Activated CD8-positive, alpha-beta memory T cell treated with anti-CD3 and anti-CD28 coated beads, Interleukin-2, amount 10 ng/mL, durations not matched to agents 7 days and 5 days (primary cell): ENCODE measurements around the gene RUNX2. TPM values are rescaled to one million over a fixed set of nuclear protein-coding genes. Genes with fewer than 3 reads are reported as not detected.

ENCODE experiments used
- ATAC-seq: fragments of 150-1000 bp; cut with Tn5 transposase; one replicate; pipeline ENCODE4 v1.10.0; 2021; ENCODE audit warnings: moderate library complexity
- CTCF ChIA-PET: fragments of 350-600 bp; sonication (Branson Sonifier 250); formaldehyde crosslinking; loops from one replicate; lab custom pipeline; 2021; ENCODE audit warnings: antibody characterized with exemption; lab: Charles Lee
- DNase-seq: peaks from one replicate; pipeline ENCODE4 v3.0.0-alpha.2; 2020
- H3K27ac Mint-ChIP-seq: one replicate; pipeline ENCODE4 v1.8.0; 2021; ENCODE audit warnings: mild to moderate bottlenecking, mixed read lengths
- H3K27me3 Mint-ChIP-seq: one replicate; pipeline ENCODE4 v1.8.0; 2021; ENCODE audit warnings: mixed read lengths
- H3K36me3 Mint-ChIP-seq: one replicate; pipeline ENCODE4 v1.8.0; 2021; ENCODE audit warnings: mild to moderate bottlenecking, mixed read lengths
- H3K4me1 Mint-ChIP-seq: one replicate; pipeline ENCODE4 v1.8.0; 2021; ENCODE audit warnings: mixed read lengths
- H3K4me3 Mint-ChIP-seq: one replicate; pipeline ENCODE4 v1.8.0; 2021; ENCODE audit warnings: mild to moderate bottlenecking, moderate library complexity, mixed read lengths
- H3K9me3 Mint-ChIP-seq: one replicate; pipeline ENCODE4 v1.8.0; 2022; ENCODE audit warnings: low read depth, mixed read lengths
- total RNA-seq, 2 experiments: library from RNA; stranded (reverse); gene quantifications; one replicate each; pipeline ENCODE4 v1.2.3, GENCODE V29; 2021

Gene RUNX2
- total RNA-seq, 2 experiments from 2014 or later = 9.3 to 19.9 TPM

GRCh38 chr6:45640811-45641210 lies 312.7 kb downstream of the RUNX2 start:
- CTCF ChIA-PET = no interaction called here
- Mint-ChIP-seq H3K27me3 (no peaks in the 10 kb centered on the region), H3K4me3 (no peak overlapping the region), H3K27ac (no peak overlapping the region), H3K9me3 (no peaks in the 10 kb centered on the region), H3K4me1 (peaks cover 7% of the 10 kb centered on the region), H3K36me3 (no peaks in the 10 kb centered on the region)
- ATAC-seq (no peak), DNase-seq (no peak)

GRCh38 chr6:45642331-45643125 lies 314.4 kb downstream of the RUNX2 start:
- no peak for ATAC-seq
- H3K27me3 Mint-ChIP-seq = no peaks in the 10 kb centered on the region

GRCh38 chr6:45643126-45643525 lies 315.0 kb downstream of the RUNX2 start:
- no peak for DNase-seq
- Mint-ChIP-seq H3K4me3 (no peak overlapping the region), H3K4me1 (peaks cover 11% of the 10 kb centered on the region), H3K27me3 (no peaks in the 10 kb centered on the region), H3K9me3 (no peaks in the 10 kb centered on the region), H3K36me3 (no peaks in the 10 kb centered on the region), H3K27ac (no peak overlapping the region)
- ATAC-seq = no peak
- CTCF ChIA-PET = interaction anchor here (0.7 kb wide), 1 partner anchor 11 kb away, joined by 3 read pairs; no protein-coding TSS in a partner anchor

More at GRCh38 chr6:45642331-45643125, 314.4 kb downstream of the RUNX2 start:
- Mint-ChIP-seq H3K4me1 (peaks cover 8% of the 10 kb centered on the region), H3K4me3 (no peak overlapping the region), H3K36me3 (no peaks in the 10 kb centered on the region), H3K27ac (no peak overlapping the region), H3K9me3 (no peaks in the 10 kb centered on the region)
- DNase-seq = no peak
- CTCF ChIA-PET = no interaction called here

- no peaks in the 10 kb centered on the region for H3K36me3 Mint-ChIP-seq
- CTCF ChIA-PET = interaction anchor here (0.9 kb wide), 1 partner anchor 22 kb away, joined by 3 read pairs; no protein-coding TSS in a partner anchor
- no peaks in the 10 kb centered on the region for H3K27me3 Mint-ChIP-seq
- no peak for ATAC-seq
- H3K4me1 Mint-ChIP-seq = peaks cover 11% of the 10 kb centered on the region
- H3K27ac Mint-ChIP-seq = no peak overlapping the region
- DNase-seq = no peak
- H3K9me3 Mint-ChIP-seq = no peaks in the 10 kb centered on the region
- no peak overlapping the region for H3K4me3 Mint-ChIP-seq
Observed at GRCh38 chr6:45644720-45645119, 316.6 kb downstream of the RUNX2 start.

- Mint-ChIP-seq H3K4me3 (no peak overlapping the region), H3K27me3 (no peaks in the 10 kb centered on the region), H3K36me3 (no peaks in the 10 kb centered on the region), H3K9me3 (no peaks in the 10 kb centered on the region), H3K27ac (no peak overlapping the region), H3K4me1 (peaks cover 11% of the 10 kb centered on the region)
- CTCF ChIA-PET = interaction anchor here (0.9 kb wide), 1 partner anchor 23 kb away, joined by 3 read pairs; no protein-coding TSS in a partner anchor
- ATAC-seq = no peak
- no peak for DNase-seq
Observed at GRCh38 chr6:45645302-45645701, 317.2 kb downstream of the RUNX2 start.

- Mint-ChIP-seq H3K27me3 (no peaks in the 10 kb centered on the region), H3K36me3 (peaks cover 1% of the 10 kb centered on the region), H3K27ac (no peak overlapping the region), H3K9me3 (no peaks in the 10 kb centered on the region), H3K4me1 (peaks cover 11% of the 10 kb centered on the region), H3K4me3 (no peak overlapping the region)
- DNase-seq (no peak), ATAC-seq (no peak)
- CTCF ChIA-PET = interaction anchor here (1.8 kb wide), 1 partner anchor 15 kb away, joined by 4 read pairs; no protein-coding TSS in a partner anchor
Observed at GRCh38 chr6:45647341-45648261, 319.5 kb downstream of the RUNX2 start.

GRCh38 chr6:45648262-45648620 lies 320.1 kb downstream of the RUNX2 start:
- Mint-ChIP-seq H3K4me1 (peaks cover 12% of the 10 kb centered on the region), H3K9me3 (no peaks in the 10 kb centered on the region), H3K4me3 (no peak overlapping the region), H3K27ac (no peak overlapping the region), H3K27me3 (no peaks in the 10 kb centered on the region), H3K36me3 (peaks cover 1% of the 10 kb centered on the region)
- DNase-seq (no peak), ATAC-seq (no peak)
- CTCF ChIA-PET = interaction anchor here (1.8 kb wide), 1 partner anchor 14 kb away, joined by 4 read pairs; no protein-coding TSS in a partner anchor

GRCh38 chr6:45650524-45651135 lies 322.5 kb downstream of the RUNX2 start:
- Mint-ChIP-seq H3K27ac (no peak overlapping the region), H3K27me3 (no peaks in the 10 kb centered on the region), H3K36me3 (peaks cover 1% of the 10 kb centered on the region), H3K9me3 (no peaks in the 10 kb centered on the region), H3K4me1 (peaks cover 7% of the 10 kb centered on the region), H3K4me3 (no peak overlapping the region)
- DNase-seq (no peak), ATAC-seq (no peak)
- CTCF ChIA-PET = no interaction called here

- no peak for ATAC-seq
- Mint-ChIP-seq H3K27me3 (no peaks in the 10 kb centered on the region), H3K36me3 (peaks cover 5% of the 10 kb centered on the region), H3K27ac (no peak overlapping the region), H3K4me3 (no peak overlapping the region), H3K4me1 (peaks cover 7% of the 10 kb centered on the region), H3K9me3 (no peaks in the 10 kb centered on the region)
- DNase-seq = no peak
- CTCF ChIA-PET = no interaction called here
Observed at GRCh38 chr6:45651301-45651700, 323.2 kb downstream of the RUNX2 start.

GRCh38 chr6:45652416-45652815 lies 324.3 kb downstream of the RUNX2 start:
- Mint-ChIP-seq H3K4me1 (peaks cover 6% of the 10 kb centered on the region), H3K27me3 (peaks cover 2% of the 10 kb centered on the region), H3K27ac (no peak overlapping the region), H3K9me3 (peaks cover 2% of the 10 kb centered on the region), H3K4me3 (no peak overlapping the region), H3K36me3 (peaks cover 10% of the 10 kb centered on the region)
- ATAC-seq (no peak), DNase-seq (no peak)
- CTCF ChIA-PET = no interaction called here

GRCh38 chr6:45653117-45653883 lies 325.2 kb downstream of the RUNX2 start:
- Mint-ChIP-seq H3K27ac (no peak overlapping the region), H3K36me3 (peaks cover 13% of the 10 kb centered on the region), H3K4me3 (no peak overlapping the region), H3K27me3 (peaks cover 5% of the 10 kb centered on the region), H3K4me1 (peaks cover 9% of the 10 kb centered on the region), H3K9me3 (peaks cover 2% of the 10 kb centered on the region)
- no peak for DNase-seq
- CTCF ChIA-PET = no interaction called here
- ATAC-seq = no peak

GRCh38 chr6:45654673-45655072 lies 326.5 kb downstream of the RUNX2 start:
- Mint-ChIP-seq H3K4me1 (peaks cover 22% of the 10 kb centered on the region), H3K9me3 (peaks cover 2% of the 10 kb centered on the region), H3K4me3 (no peak overlapping the region), H3K27ac (no peak overlapping the region), H3K27me3 (peaks cover 5% of the 10 kb centered on the region), H3K36me3 (peaks cover 13% of the 10 kb centered on the region)
- ATAC-seq = no peak
- no peak for DNase-seq
- CTCF ChIA-PET = no interaction called here
